ENCODE data around the gene BRCA1. TPM values are rescaled to one million over a fixed set of nuclear protein-coding genes. Genes with fewer than 3 reads are reported as not detected.
A peak's percentile ranks its signal among the peaks of the same experiment; 100 is the strongest.
"Not testable (repeated sequence)": the region's sequence is repeated elsewhere in the genome, so short reads cannot be mapped to it uniquely, and the experiment has no call there.

BRCA1 gene
- total RNA-seq, 2 experiments from 2014 or later, result 53.5 to 61.4 TPM

DNA sequence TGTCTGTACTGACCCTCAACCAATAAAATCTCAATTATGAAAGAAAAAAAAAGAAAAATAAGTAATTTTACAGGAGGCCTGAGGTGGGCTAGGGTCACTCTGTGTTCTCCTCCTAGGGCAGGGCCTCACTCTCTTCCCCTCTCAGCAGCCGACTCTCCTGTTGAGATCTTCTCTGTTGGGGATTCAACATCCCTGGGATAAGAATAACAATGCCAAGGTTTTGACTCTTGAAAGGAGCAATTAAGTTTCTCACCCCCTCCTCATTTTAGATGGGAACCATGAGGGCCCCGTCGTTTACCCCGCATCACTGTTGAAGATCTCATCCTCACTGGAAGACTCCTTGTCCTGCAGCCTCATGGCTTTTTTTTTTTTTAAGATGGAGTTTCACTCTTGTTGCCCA is 21.5 kb upstream of the BRCA1 start:
- Mint-ChIP-seq H3K36me3 (peaks cover 8% of the 10 kb centered on the region), H3K4me1 (no peaks in the 10 kb centered on the region)

DNA sequence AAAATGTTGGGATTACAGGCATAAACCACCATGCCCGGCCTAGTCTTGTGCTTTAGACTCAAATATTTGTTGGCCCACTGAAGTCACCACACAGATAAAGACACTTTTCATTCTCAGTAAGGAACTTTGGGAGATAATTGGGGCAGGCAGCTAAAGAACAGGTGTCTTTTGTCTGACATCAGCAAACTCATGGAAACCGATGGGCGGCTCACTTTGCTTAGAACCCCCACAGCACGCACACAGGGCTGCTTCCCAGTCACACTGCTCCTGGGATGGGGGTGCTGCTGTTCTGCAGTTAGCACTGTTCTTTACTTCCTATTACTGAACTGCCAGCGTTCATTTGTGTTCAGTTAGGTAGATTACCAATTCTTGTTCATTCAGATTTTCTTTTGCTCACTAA is 18.0 kb upstream of the BRCA1 start:
- H3K4me3 Mint-ChIP-seq, result no peak overlapping the region
- peaks cover 1% of the 10 kb centered on the region for H3K4me1 Mint-ChIP-seq
- H3K9me3 Mint-ChIP-seq, result no peaks in the 10 kb centered on the region
- DNase-seq (no peak), ATAC-seq (ENCODE audit: low read depth) (no peak)
- POLR2A ChIA-PET, result no interaction called here
- no peak overlapping the region for H3K27ac Mint-ChIP-seq
- peaks cover 5% of the 10 kb centered on the region for H3K36me3 Mint-ChIP-seq
- H3K27me3 Mint-ChIP-seq, result no peaks in the 10 kb centered on the region

More for the DNA sequence above, 21.5 kb upstream of the BRCA1 start:
- DNase-seq (no peak), ATAC-seq (ENCODE audit: low read depth) (no peak)
- POLR2A ChIA-PET, result interaction anchor here (0.6 to 0.7 kb wide), 2 partner anchors 53 to 898 kb away, joined by 3 read pairs; no protein-coding TSS in a partner anchor
- Mint-ChIP-seq H3K27me3 (no peaks in the 10 kb centered on the region), H3K9me3 (no peaks in the 10 kb centered on the region), H3K27ac (no peak overlapping the region), H3K4me3 (no peak overlapping the region)

DNA sequence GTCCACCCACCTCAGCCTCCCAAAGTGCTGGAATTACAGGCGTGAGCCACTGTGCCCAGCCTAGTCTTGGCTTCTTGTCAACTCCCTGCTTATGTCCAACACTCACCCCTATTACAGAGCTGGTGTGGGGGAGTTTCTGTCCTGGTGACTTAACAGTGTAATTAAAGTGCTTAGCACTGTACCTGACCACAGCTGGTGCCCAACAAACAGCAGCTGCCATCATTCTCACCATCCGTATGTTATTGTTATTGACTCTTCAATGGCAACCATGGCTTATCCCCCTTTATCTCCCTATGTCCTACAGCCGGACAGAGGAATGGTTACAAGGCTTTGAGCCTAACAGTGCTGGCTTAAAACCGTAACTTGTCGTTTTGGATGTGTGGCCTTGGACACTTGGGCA is 17.0 kb upstream of the BRCA1 start:
- Mint-ChIP-seq H3K9me3 (no peaks in the 10 kb centered on the region), H3K27me3 (no peaks in the 10 kb centered on the region), H3K4me1 (peaks cover 1% of the 10 kb centered on the region), H3K4me3 (no peak overlapping the region), H3K36me3 (peaks cover 5% of the 10 kb centered on the region), H3K27ac (no peak overlapping the region)
- POLR2A ChIA-PET, result interaction anchor here (2.2 kb wide), 1 partner anchor 17 kb away, joined by 5 read pairs; the partner anchor contains the start of gene BRCA1
- no peak for DNase-seq
- ATAC-seq (ENCODE audit: low read depth), result no peak

DNA sequence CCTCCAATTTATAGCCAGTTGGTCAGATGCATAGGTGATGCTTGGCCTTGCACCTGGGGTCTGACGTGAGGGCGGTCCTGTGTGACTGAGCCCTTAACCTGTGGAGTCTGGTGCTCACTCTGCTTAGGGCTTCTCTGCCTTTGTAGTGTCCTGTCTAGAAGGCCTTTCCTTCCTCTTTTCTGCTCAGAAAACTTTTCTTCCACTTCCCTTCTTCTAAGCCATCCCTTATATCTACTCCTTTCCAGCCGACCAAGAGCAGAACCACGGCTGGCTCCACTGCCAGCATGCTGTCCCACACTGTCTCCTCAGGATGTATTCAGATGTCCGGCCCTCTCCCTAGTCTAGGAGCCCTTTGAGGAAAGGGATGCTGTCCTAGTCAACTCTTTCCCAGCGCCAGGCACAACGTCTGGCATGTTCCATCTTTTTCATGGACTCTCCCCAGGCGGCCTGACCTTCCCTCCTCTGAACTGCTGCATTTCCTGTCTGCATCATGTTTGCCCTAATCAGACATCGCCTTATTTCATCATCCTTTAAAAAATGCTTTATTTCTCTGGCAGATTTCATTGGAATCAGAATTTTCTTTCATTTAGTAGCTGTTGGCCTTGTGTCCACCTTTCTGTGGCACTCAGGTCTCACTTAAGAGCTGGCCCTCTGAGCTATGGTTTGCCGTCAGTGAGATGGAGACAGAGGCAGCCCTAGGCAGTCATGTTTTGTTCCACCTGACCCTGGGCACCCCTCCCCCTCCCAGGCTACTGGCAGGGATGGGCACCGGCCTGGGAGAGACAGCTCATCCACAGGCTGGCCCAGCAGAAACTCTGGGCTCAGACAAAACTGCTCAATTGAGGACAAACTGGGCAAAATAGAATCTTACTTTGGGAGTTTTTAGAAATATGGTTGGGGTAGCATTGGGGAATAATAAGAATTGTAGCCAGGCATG is 15.5 kb upstream of the BRCA1 start:
- ATAC-seq (ENCODE audit: low read depth) (no peak), DNase-seq (no peak)
- H3K27me3 Mint-ChIP-seq, result no peaks in the 10 kb centered on the region
- peaks cover 8% of the 10 kb centered on the region for H3K36me3 Mint-ChIP-seq
- H3K9me3 Mint-ChIP-seq, result no peaks in the 10 kb centered on the region
- no peak overlapping the region for H3K4me3 Mint-ChIP-seq
- peaks cover 10% of the 10 kb centered on the region for H3K4me1 Mint-ChIP-seq
- no peak overlapping the region for H3K27ac Mint-ChIP-seq
- POLR2A ChIA-PET, result interaction anchor here (0.5 to 2.2 kb wide), 2 partner anchors 15 to 176 kb away, joined by 4 to 5 read pairs; partner anchors contain the start of gene BRCA1

DNA sequence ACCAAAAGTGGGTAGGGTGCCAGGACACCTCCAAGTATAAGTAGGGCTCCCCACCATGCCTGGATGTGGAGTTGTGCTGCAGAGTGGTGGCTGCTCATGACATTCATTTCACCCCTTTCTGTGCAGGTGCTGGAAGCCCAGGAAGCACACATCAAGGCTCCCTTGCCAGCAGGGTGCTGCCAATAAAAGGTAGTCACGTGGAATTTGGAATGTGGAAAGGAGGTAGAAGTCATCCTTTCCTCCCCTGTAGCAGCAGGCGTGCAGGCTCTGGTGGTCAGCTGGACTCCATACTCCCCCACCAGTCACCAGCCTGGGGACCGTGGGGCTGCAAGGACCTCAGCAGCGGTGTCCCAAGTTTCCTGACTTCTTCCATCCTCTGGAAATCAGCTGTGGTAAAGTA is 13.4 kb upstream of the BRCA1 start:
- H3K9me3 Mint-ChIP-seq; H3K4me3 Mint-ChIP-seq; ATAC-seq (ENCODE audit: low read depth); H3K27me3 Mint-ChIP-seq; DNase-seq; H3K27ac Mint-ChIP-seq: not testable (repeated sequence)
- POLR2A ChIA-PET, result interaction anchor here (0.6 to 0.7 kb wide), 3 partner anchors 71 to 1922 kb away, joined by 3 read pairs; partner anchors contain the start of gene NMT1
- peaks cover 13% of the 10 kb centered on the region for H3K36me3 Mint-ChIP-seq
- H3K4me1 Mint-ChIP-seq, result peaks cover 10% of the 10 kb centered on the region

DNA sequence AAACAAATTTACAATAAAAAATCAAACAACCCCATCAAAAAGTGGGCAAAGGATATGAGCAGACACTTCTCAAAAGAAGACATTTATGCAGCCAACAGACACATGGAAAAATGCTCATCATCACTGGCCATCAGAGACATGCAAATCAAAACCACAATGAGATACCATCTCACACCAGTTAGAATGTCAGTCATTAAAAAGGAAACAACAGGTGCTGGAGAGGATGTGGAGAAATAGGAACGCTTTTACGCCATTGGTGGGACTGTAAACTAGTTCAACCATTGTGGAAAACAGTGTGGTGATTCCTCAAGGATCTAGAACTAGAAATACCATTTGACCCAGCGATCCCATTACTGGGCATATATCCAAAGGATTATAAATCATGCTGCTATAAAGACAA is 11.4 kb upstream of the BRCA1 start:
- H3K27me3 Mint-ChIP-seq; POLR2A ChIA-PET; H3K27ac Mint-ChIP-seq; H3K9me3 Mint-ChIP-seq; DNase-seq; ATAC-seq (ENCODE audit: low read depth); H3K4me3 Mint-ChIP-seq: not testable (repeated sequence)
- peaks cover 14% of the 10 kb centered on the region for H3K36me3 Mint-ChIP-seq
- H3K4me1 Mint-ChIP-seq, result peaks cover 10% of the 10 kb centered on the region

DNA sequence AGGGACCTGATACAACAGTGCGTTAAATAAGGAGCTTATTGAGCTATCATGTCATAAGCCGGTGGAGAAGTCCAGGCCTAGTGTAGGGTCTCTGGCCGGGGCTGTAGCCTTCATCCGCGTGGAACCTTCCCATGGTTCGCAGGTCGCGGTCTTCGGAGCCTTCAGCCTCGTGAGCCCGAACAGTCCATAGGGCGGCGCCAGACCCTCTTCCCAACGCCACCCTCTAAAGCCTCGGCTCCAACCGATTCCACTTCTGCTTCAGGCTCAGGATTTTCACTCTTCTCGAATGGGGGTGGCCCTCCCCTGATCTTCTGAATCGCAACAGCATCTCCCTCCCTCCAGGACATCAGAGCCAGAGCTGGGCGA is 10.3 kb upstream of the BRCA1 start:
- Mint-ChIP-seq H3K27ac (no peak overlapping the region), H3K4me3 (no peak overlapping the region), H3K9me3 (no peaks in the 10 kb centered on the region), H3K4me1 (peaks cover 10% of the 10 kb centered on the region), H3K27me3 (no peaks in the 10 kb centered on the region), H3K36me3 (peaks cover 13% of the 10 kb centered on the region)
- ATAC-seq (ENCODE audit: low read depth) (no peak), DNase-seq (no peak)
- POLR2A ChIA-PET, result interaction anchor here (1.0 kb wide), 1 partner anchor 180 kb away, joined by 3 read pairs; no protein-coding TSS in a partner anchor

DNA sequence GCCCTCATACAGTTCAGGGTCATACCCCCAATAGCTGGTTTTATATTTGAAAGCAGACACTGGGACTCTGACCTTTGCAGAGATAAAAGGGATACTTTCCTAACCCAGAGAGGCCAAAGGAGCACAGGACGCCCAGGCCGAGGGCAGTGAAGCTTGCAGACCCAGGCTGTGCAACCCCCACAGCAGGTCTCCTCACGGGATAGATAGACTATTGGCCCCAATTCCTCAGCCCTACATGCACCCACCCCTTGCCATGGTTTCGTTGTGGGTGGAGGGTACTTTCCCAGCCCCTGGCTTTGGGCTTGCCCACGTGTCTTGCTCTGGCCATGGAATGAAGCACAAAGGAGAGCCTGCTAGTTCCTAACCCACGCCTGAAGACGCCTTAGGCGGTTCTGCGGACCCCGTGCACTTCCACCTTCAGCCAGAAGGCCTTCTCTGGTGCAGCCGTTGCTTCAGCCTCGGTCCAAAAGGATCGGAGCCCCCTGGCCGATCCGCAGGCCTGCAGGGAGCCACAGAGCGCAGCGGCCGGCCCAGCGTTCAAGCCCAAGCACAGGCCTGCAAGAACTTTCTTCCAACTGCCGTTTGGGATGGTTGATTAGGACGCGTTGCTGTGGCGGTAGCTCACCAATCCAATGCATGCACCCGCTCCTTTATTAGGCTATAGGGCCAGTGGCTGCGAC is 9.8 kb upstream of the BRCA1 start:
- Mint-ChIP-seq H3K9me3 (no peaks in the 10 kb centered on the region), H3K36me3 (peaks cover 13% of the 10 kb centered on the region), H3K27ac (no peak overlapping the region), H3K4me3 (no peak overlapping the region), H3K4me1 (peaks cover 10% of the 10 kb centered on the region), H3K27me3 (no peaks in the 10 kb centered on the region)
- POLR2A ChIA-PET, result interaction anchor here (1.0 kb wide), 1 partner anchor 181 kb away, joined by 3 read pairs; no protein-coding TSS in a partner anchor
- no peak for DNase-seq
- no peak for ATAC-seq (ENCODE audit: low read depth)

DNA sequence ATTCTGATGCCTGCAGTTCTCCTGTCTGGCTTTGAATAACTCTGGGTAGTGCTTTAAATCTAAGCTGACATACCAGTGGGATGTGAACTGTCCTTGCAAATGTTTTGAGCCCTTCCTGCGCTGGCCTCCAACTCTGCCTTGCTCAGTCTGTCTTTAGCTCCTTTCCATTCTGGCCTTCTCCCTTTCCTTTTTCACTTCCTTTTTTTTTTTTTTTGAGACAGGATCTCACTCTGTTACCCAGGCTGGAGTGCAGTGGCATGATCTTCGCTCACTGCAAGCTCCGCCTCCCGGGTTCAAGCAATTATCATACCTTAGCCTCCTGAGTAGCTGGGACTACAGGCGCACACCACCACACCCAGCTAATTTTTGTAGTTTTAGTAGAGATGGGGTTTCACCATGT is 8.3 kb upstream of the BRCA1 start:
- H3K4me1 Mint-ChIP-seq; H3K4me3 Mint-ChIP-seq; DNase-seq; H3K27me3 Mint-ChIP-seq; H3K9me3 Mint-ChIP-seq; POLR2A ChIA-PET; H3K27ac Mint-ChIP-seq; ATAC-seq (ENCODE audit: low read depth): not testable (repeated sequence)
- peaks cover 11% of the 10 kb centered on the region for H3K36me3 Mint-ChIP-seq

DNA sequence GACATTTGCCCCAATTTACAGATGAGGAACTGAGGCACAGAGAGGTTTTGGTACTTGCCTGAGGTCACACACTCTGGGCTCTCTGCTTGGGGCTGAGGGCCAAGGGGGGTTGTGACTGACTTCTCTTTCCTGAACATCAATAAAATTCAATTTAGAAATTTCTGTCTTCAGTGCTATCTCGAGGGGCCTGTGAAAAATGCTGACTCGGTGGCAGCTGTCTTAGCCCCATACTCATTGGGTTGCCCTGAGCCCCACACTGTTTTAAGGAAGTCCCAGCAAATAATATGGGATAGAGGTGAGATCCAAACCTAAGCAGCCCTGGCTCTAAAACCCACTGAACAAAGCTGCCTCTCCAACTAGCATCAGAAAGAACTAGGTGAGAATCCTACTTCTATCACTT is 7.0 kb upstream of the BRCA1 start:
- H3K36me3 Mint-ChIP-seq, result peaks cover 20% of the 10 kb centered on the region
- H3K9me3 Mint-ChIP-seq, result no peaks in the 10 kb centered on the region
- H3K27ac Mint-ChIP-seq, result no peak overlapping the region
- H3K4me1 Mint-ChIP-seq, result peaks cover 18% of the 10 kb centered on the region
- H3K4me3 Mint-ChIP-seq, result no peak overlapping the region
- ATAC-seq (ENCODE audit: low read depth) (no peak), DNase-seq (no peak)
- POLR2A ChIA-PET, result no interaction called here
- H3K27me3 Mint-ChIP-seq, result no peaks in the 10 kb centered on the region

DNA sequence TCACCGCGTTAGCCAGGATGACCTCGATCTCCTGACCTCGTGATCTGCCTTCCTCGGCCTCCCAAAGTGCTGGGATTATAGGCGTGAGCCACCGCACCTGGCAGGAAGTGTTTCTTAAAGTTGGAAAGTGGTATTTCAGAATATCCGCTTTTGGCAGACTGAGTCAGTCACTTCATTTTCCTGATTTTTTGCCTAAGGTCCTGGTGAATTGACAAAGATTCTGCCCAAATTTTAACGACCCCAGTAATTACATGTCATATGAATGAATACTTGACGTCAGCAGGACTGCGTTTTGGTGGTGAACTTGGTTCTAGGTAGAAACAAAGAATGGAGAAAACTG is 4.5 kb upstream of the BRCA1 start:
- peaks cover 14% of the 10 kb centered on the region for H3K4me1 Mint-ChIP-seq
- no peaks in the 10 kb centered on the region for H3K27me3 Mint-ChIP-seq
- H3K4me3 Mint-ChIP-seq, result no peak overlapping the region
- POLR2A ChIA-PET, result no interaction called here
- DNase-seq, result no peak
- peaks cover 22% of the 10 kb centered on the region for H3K36me3 Mint-ChIP-seq
- no peak overlapping the region for H3K27ac Mint-ChIP-seq
- no peak for ATAC-seq (ENCODE audit: low read depth)
- H3K9me3 Mint-ChIP-seq, result no peaks in the 10 kb centered on the region

DNA sequence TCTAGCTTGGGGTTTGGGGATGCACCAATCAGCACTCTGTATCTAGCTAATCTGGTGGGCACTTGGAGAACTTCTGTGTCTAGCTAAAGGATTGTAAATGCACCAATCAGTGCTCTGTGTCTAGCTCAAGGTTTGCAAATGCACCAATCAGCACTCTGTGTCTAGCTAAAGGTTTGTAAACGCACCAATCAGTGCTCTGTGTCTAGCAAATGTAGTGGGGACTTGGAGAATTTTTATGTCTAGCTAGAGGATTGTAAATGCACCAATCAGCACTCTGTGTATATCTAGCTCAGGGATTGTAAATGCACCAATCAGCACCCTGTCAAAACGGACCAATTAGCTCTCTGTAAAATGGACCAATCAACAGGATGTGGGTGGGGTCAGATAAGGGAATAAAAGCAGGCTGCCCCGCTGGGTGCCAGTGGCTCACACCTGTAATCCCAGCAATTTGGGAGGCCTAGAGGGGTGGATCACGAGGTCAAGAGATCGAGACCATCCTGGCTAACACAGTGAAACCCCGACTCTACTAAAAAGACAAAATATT is 2.2 kb upstream of the BRCA1 start:
- not testable (repeated sequence) for H3K9me3 Mint-ChIP-seq; H3K27me3 Mint-ChIP-seq; ATAC-seq (ENCODE audit: low read depth); DNase-seq
- peak overlapping the region; percentile 56 for H3K27ac Mint-ChIP-seq
- H3K36me3 Mint-ChIP-seq, result peaks cover 22% of the 10 kb centered on the region
- H3K4me1 Mint-ChIP-seq, result peaks cover 23% of the 10 kb centered on the region
- POLR2A ChIA-PET, result interaction anchor here (0.7 to 1.1 kb wide), 3 partner anchors 43 to 188 kb away, joined by 3 to 5 read pairs (median 4); no protein-coding TSS in a partner anchor
- peak overlapping the region; percentile 50 for H3K4me3 Mint-ChIP-seq

DNA sequence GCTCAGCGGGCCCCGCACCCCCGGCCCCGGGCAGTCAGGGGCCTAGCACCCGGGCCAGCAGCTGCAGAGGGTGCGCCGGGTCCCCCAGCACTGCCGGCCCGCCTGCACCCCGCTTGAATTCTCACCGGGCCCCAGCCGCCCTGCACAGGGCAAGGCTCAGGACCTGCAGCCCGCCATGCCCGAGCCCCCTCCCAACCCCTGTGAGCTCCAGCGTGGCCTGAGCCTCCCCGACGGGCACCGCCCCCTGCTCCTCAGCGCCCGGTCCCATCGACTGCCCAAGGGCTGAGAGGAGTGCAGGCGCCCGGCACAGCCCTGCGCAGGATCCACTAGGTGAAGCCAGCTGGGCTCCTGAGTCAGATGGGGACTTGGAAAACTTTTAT is 1.7 kb upstream of the BRCA1 start:
- no peak for ATAC-seq (ENCODE audit: low read depth)
- POLR2A ChIA-PET, result interaction anchor here (0.8 to 3.9 kb wide), 6 partner anchors 43 to 234 kb away, joined by 3 to 21 read pairs (median 8); partner anchors contain the start of gene TMEM106A
- H3K27ac Mint-ChIP-seq, result no peak overlapping the region
- peaks cover 25% of the 10 kb centered on the region for H3K4me1 Mint-ChIP-seq
- H3K4me3 Mint-ChIP-seq, result peak overlapping the region; percentile 50
- no peak for DNase-seq
- H3K27me3 Mint-ChIP-seq, result no peaks in the 10 kb centered on the region
- H3K36me3 Mint-ChIP-seq, result peaks cover 20% of the 10 kb centered on the region
- no peaks in the 10 kb centered on the region for H3K9me3 Mint-ChIP-seq

All from activated naive CD8-positive, alpha-beta T cell treated with anti-CD3 and anti-CD28 coated beads, Interleukin-2, amount 10 ng/mL, durations not matched to agents 7 days and 5 days (primary cell).